Measurements from ENCODE around the gene GATC.

Gene GATC

DNA sequence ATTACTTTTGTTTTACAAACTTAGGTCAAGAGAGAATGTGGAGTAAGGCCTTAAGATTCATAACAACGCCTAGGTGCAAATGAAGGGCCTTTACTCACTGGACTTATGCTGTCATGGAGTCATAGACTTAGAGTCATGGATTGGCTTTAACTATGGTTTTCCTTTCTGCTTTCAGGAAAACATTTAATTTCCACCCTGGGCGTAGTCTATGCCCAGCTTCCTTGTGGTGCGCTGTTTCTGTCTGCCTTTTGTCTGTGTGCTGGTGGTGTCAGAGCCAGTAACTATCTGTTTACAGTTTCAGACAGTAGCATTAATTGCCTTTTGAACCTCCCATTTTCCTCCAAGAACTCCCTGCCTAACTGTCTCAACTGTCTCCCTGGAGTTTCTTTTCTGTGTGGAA is 40.2 kb upstream of the GATC start:
- no peak for TF ChIP-seq CTCF (IDR thresholded peaks at IDR 0.05; ENCODE audit: extremely low read depth, insufficient read depth, missing control alignments)
- in situ Hi-C loops (cut with MboI; ENCODE audit: low pct_unique_long_range_greater_than_20kb, low sequenced_read_pairs, unreplicated experiment) = no loop called here
- no peak for DNase-seq (ENCODE audit: low spot score)

DNA sequence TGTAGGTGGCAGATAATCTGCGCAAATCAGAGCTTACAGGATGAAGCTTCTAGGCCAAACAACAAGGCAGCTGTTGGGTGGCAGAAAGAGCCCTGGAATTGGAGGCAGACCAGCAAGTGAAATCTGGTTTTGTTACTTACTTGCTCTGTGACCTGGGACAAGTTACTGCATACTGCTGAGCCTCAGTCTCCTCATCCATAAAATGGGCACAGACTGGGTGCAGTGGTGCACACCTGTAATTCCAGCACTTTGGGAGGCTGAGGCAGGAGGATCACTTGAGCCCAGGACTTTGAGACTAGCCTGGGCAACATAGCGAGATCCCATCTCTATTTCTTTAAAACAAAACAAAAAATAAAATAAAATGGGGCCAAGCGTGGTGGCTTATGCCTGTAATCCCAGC is 39.7 kb upstream of the GATC start:
- no peak for TF ChIP-seq CTCF (IDR thresholded peaks at IDR 0.05; ENCODE audit: extremely low read depth, insufficient read depth, missing control alignments)

DNA sequence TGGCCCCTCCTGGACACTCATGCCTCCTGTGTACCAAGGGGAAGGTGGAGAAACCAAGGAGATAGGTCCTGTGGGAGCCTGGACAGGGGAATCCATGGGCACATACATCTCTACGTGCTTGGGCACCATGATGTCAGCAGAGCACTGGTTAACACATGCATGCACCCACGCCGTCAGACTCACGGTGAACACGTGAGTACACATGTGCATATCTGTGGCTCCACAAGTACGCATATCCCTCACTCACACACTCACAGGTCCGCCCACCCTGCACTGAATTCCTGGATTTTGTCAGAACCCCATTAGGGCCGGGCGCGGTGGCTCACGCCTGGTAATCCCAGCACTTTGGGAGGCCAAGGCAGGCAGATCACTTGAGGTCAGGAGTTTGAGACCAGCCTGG is 37.5 kb upstream of the GATC start:
- no peak for TF ChIP-seq CTCF (IDR thresholded peaks at IDR 0.05; ENCODE audit: extremely low read depth, insufficient read depth, missing control alignments)
- in situ Hi-C loops (cut with MboI; ENCODE audit: low pct_unique_long_range_greater_than_20kb, low sequenced_read_pairs, unreplicated experiment) = no loop called here
- DNase-seq (ENCODE audit: low spot score) = no peak

More for the DNA sequence above, 39.7 kb upstream of the GATC start:
- no peak for DNase-seq (ENCODE audit: low spot score)
- in situ Hi-C loops (cut with MboI; ENCODE audit: low pct_unique_long_range_greater_than_20kb, low sequenced_read_pairs, unreplicated experiment) = no loop called here

GRCh38 chr12:120412421-120412820 is 33.8 kb upstream of the GATC start:
- no peak for TF ChIP-seq CTCF (IDR thresholded peaks at IDR 0.05; ENCODE audit: extremely low read depth, insufficient read depth, missing control alignments)
- in situ Hi-C loops (cut with MboI; ENCODE audit: low pct_unique_long_range_greater_than_20kb, low sequenced_read_pairs, unreplicated experiment) = no loop called here
- DNase-seq (ENCODE audit: low spot score) = no peak

DNA sequence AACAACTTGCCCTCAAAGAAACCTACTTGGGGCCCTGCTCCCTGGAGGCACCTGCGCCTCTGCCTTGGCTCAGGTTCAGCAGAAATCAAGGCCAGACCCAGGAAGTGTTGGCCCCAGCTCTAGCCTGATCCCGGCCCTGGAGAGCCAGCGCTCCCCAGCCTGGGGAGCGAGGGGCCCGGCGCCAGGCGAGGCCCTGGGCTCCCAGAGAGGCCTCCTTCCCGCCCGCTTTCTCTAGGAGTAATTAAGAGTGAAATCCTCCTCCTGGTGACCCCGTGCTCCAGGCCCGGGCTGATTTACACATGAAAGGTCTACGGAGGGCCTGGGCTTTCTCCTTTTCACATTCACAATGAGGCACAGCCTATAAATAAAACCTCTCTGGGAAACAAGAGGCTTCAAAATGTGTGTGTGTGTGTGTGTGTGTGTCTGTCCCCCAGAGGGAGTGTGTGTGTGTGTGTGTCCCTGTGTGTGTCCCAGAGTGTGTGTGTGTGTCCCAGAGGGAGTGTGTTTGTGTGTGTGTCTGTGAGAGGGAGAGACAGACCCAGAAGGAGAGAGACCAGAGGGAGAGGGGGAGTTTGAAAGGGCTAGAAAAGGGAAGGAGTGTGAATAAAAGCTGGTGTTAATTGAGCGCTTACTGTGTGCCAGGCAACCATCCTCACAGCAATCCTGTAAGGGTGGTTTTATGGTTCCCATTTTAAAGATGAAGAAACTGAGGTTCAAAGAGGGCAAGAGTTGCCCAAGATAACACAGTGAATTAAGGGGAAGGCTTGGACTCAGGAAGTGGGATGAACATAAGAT is 32.1 kb upstream of the GATC start:
- no peak for DNase-seq (ENCODE audit: low spot score)
- in situ Hi-C loops (cut with MboI; ENCODE audit: low pct_unique_long_range_greater_than_20kb, low sequenced_read_pairs, unreplicated experiment) = no loop called here
- TF ChIP-seq CTCF (IDR thresholded peaks at IDR 0.05; ENCODE audit: extremely low read depth, insufficient read depth, missing control alignments) = no peak

- no peak for DNase-seq (ENCODE audit: low spot score)
- TF ChIP-seq CTCF (IDR thresholded peaks at IDR 0.05; ENCODE audit: extremely low read depth, insufficient read depth, missing control alignments) = no peak
- in situ Hi-C loops (cut with MboI; ENCODE audit: low pct_unique_long_range_greater_than_20kb, low sequenced_read_pairs, unreplicated experiment) = no loop called here
Observed at GRCh38 chr12:120416490-120417216, 29.6 kb upstream of the GATC start.

Data from GM13977 (cell line).